MM.1S (cell line): ENCODE results near the gene INO80.

ENCODE experiments used
- DNase-seq: peaks from one replicate; pipeline ENCODE4 v3.0.0-alpha.2; 2015
- H2AFZ ChIP-seq: fragments of 300-600 bp; sonication (generic); 2 replicates; pipeline ENCODE4 v1.6.0; 2016; ENCODE audit warnings: antibody characterized with exemption, low read length
- H3F3A ChIP-seq: fragments of 300-600 bp; sonication (generic); 2 replicates; pipeline ENCODE4 v1.6.1; 2016; ENCODE audit warnings: mild to moderate bottlenecking, antibody characterized with exemption, low read length, moderate library complexity, mixed read lengths; ENCODE audit not compliant: insufficient read depth
- H3K27ac ChIP-seq: fragments of 300-600 bp; sonication (generic); 2 replicates; pipeline ENCODE4 v1.5.1; 2016; ENCODE audit warnings: mild to moderate bottlenecking, low read length
- H3K27me3 ChIP-seq: fragments of 300-600 bp; sonication (generic); replicated peaks from 2 replicates; pipeline ENCODE4 v1.6.0; 2016; ENCODE audit warnings: low read length; ENCODE audit not compliant: insufficient read depth
- H3K36me3 ChIP-seq: fragments of 300-600 bp; sonication (generic); replicated peaks from 2 replicates; pipeline ENCODE4 v1.6.1; 2016; ENCODE audit warnings: mild to moderate bottlenecking, low read length, mixed read lengths; ENCODE audit not compliant: insufficient read depth
- H3K4me1 ChIP-seq: fragments of 300-600 bp; sonication (generic); 2 replicates; pipeline ENCODE4 v1.6.1; 2016; ENCODE audit warnings: low read length, mixed read lengths
- H3K4me2 ChIP-seq: fragments of 300-600 bp; sonication (generic); 2 replicates; pipeline ENCODE4 v1.6.0; 2016; ENCODE audit warnings: low read depth, low read length
- H3K4me3 ChIP-seq: fragments of 300-600 bp; sonication (generic); 2 replicates; pipeline ENCODE4 v1.5.1; 2016; ENCODE audit warnings: low read length, mixed read lengths
- H3K79me2 ChIP-seq: fragments of 300-600 bp; sonication (generic); 2 replicates; pipeline ENCODE4 v1.6.1; 2016; ENCODE audit warnings: mixed run types, low read length, mixed read lengths
- H3K9ac ChIP-seq: fragments of 300-600 bp; sonication (generic); 2 replicates; pipeline ENCODE4 v1.6.1; 2016; ENCODE audit warnings: low read length, mixed read lengths
- H3K9me2 ChIP-seq: fragments of 300-600 bp; sonication (generic); replicated peaks from 2 replicates; pipeline ENCODE4 v1.6.1; 2016; ENCODE audit warnings: mild to moderate bottlenecking, low read length, mixed read lengths; ENCODE audit not compliant: insufficient read depth
- H3K9me3 ChIP-seq: fragments of 300-600 bp; sonication (generic); replicated peaks from 2 replicates; pipeline ENCODE4 v1.6.1; 2016; ENCODE audit warnings: mild to moderate bottlenecking, low read length, mixed read lengths; ENCODE audit not compliant: insufficient read depth
- H4K20me1 ChIP-seq: fragments of 300-600 bp; sonication (generic); 2 replicates; pipeline ENCODE4 v1.6.1; 2016; ENCODE audit warnings: mild to moderate bottlenecking, low read length, moderate library complexity, mixed read lengths; ENCODE audit not compliant: insufficient read depth
- CTCF ChIP-seq: fragments of 300-600 bp; sonication (generic); IDR thresholded peaks from 2 replicates; pipeline ENCODE4 v1.5.1; 2016; ENCODE audit warnings: antibody characterized with exemption, low read length, mixed read lengths
- EZH2 ChIP-seq: fragments of 300-600 bp; sonication (generic); optimal IDR thresholded peaks from 2 replicates; pipeline ENCODE3; 2017; ENCODE audit warnings: low read depth, mild to moderate bottlenecking, antibody characterized with exemption, low read length, mixed read lengths
- EZH2phosphoT487 ChIP-seq: fragments of 300-600 bp; sonication (generic); IDR thresholded peaks from 2 replicates; pipeline ENCODE4 v1.6.1; 2018; ENCODE audit warnings: antibody characterized with exemption, low read length

The INO80 gene

GRCh38 chr15:40991355-40991754 is 124.7 kb downstream of the INO80 start:
- Histone ChIP-seq H3K9me3 (no peaks in the 10 kb centered on the region), H4K20me1 (no peaks in the 10 kb centered on the region), H3F3A (no peaks in the 10 kb centered on the region), H3K79me2 (no peaks in the 10 kb centered on the region), H3K27ac (no peak overlapping the region), H3K4me3 (no peak overlapping the region), H3K27me3 (no peaks in the 10 kb centered on the region), H3K4me2 (no peak overlapping the region), H3K36me3 (no peaks in the 10 kb centered on the region; the same call in 1 of the 2 replicates), H3K9me2 (no peaks in the 10 kb centered on the region), H3K4me1 (no peaks in the 10 kb centered on the region), H3K9ac (no peak overlapping the region), H2AFZ (no peak overlapping the region)
- TF ChIP-seq EZH2phosphoT487 (no peak), CTCF (no peak), EZH2 (no peak)
- DNase-seq, result no peak

GRCh38 chr15:40990789-40991188 is 125.3 kb downstream of the INO80 start:
- H4K20me1 ChIP-seq, result no peaks in the 10 kb centered on the region
- H3K4me2 ChIP-seq, result no peak overlapping the region
- no peaks in the 10 kb centered on the region for H3K27me3 ChIP-seq
- DNase-seq, result no peak
- H3K4me1 ChIP-seq, result no peaks in the 10 kb centered on the region
- H3K9me2 ChIP-seq, result no peaks in the 10 kb centered on the region
- no peak overlapping the region for H3K27ac ChIP-seq
- no peak overlapping the region for H3K4me3 ChIP-seq
- TF ChIP-seq EZH2, result no peak
- TF ChIP-seq EZH2phosphoT487, result no peak
- no peak for TF ChIP-seq CTCF
- H2AFZ ChIP-seq, result no peak overlapping the region
- no peaks in the 10 kb centered on the region for H3K9me3 ChIP-seq
- H3K36me3 ChIP-seq, result peaks cover 1% of the 10 kb centered on the region
- H3K9ac ChIP-seq, result no peak overlapping the region
- H3F3A ChIP-seq, result no peaks in the 10 kb centered on the region
- H3K79me2 ChIP-seq, result no peaks in the 10 kb centered on the region

GRCh38 chr15:40990080-40990479 is 126.0 kb downstream of the INO80 start:
- Histone ChIP-seq H3K9me3 (no peaks in the 10 kb centered on the region), H3K4me3 (no peak overlapping the region), H3F3A (no peaks in the 10 kb centered on the region), H3K9me2 (no peaks in the 10 kb centered on the region), H3K36me3 (peaks cover 7% of the 10 kb centered on the region), H3K4me2 (no peak overlapping the region), H3K4me1 (no peaks in the 10 kb centered on the region), H2AFZ (no peak overlapping the region), H3K27ac (no peak overlapping the region), H3K27me3 (no peaks in the 10 kb centered on the region), H3K79me2 (no peaks in the 10 kb centered on the region), H3K9ac (no peak overlapping the region), H4K20me1 (no peaks in the 10 kb centered on the region)
- TF ChIP-seq CTCF (no peak), EZH2phosphoT487 (no peak), EZH2 (no peak)
- no peak for DNase-seq
